ENCODE results near the gene TBX18.
A peak's percentile ranks its signal among the peaks of the same experiment; 100 is the strongest.

The TBX18 gene

DNA sequence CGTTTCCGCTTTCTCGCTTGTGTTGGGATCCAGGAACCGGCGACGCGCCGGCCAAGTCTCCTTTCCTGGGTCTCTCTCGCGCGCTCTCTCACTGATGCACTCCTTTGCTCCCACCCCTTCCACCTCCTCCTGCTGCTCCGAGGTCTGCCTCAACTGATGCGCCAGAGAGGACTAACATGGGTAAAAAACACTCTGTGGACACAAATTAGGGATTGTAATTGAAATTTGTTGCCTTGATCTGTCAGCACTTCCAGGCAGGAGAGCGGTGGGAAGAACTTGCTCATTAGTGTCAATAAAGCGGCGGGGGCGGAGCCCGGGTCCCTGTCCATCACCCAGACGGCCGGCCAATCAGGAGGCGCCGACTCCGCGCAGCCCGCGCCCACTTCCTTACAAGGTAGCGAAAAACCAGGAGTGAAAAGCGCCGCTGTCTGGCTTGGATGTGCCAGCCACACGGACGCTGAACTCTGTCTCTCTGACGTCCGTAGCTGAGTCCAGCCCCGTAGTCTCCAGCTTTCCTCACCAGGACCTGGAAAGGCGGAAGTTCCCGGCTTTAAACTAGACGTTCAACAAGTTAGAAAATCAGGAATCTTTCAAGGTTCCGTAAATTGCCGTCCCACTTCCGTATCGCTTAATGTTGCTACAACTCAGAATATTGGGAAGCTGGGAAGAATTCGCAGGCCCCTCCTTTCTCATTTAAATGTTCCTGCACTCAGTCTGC lies at the start of gene TBX18:
Gene TBX18, minus strand, starts transcription at position 267 of the 718 bp plus-strand sequence. CDS start 417 bp downstream, outside the sequence.
- H3K4me1 Mint-ChIP-seq (ENCODE audit: low read depth), result peaks cover 8% of the 10 kb centered on the region
- H3K4me3 Mint-ChIP-seq, result peak within 1 kb of the TSS; percentile 67
- H3K27ac Mint-ChIP-seq, result peak within 1 kb of the TSS; percentile 75
- no peak for DNase-seq (ENCODE audit: low spot score)
- no peaks in the 10 kb centered on the region for H3K36me3 Mint-ChIP-seq (ENCODE audit: low read depth)
- H3K27me3 Mint-ChIP-seq (ENCODE audit: low read depth), result peaks cover 71% of the 10 kb centered on the region
- H3K9me3 Mint-ChIP-seq, result peaks cover 10% of the 10 kb centered on the region

DNA sequence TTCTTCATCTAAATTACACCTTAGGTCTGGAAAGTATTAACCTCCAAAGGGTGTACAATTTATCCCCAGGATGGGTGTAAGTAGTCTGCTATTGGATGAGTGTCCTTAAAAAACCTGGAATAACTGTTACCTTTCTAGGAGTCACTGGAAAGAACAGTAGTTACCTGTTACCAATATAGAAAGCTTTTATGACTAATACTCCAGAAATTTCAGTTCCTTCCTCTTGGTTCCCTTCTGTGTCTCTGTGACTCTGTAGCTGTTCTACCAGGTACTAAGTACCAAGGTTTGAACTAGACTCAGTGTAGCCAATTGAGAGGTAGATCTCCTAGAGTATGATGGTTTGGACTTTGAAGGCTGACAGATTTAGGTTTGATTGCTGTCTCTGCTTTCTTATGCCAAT lies 47.0 kb upstream of the TBX18 start:
- Mint-ChIP-seq H3K36me3 (ENCODE audit: low read depth) (no peaks in the 10 kb centered on the region), H3K27ac (no peak overlapping the region), H3K4me1 (ENCODE audit: low read depth) (no peaks in the 10 kb centered on the region), H3K4me3 (no peak overlapping the region), H3K9me3 (no peaks in the 10 kb centered on the region), H3K27me3 (ENCODE audit: low read depth) (no peaks in the 10 kb centered on the region)
- DNase-seq (ENCODE audit: low spot score), result no peak

DNA sequence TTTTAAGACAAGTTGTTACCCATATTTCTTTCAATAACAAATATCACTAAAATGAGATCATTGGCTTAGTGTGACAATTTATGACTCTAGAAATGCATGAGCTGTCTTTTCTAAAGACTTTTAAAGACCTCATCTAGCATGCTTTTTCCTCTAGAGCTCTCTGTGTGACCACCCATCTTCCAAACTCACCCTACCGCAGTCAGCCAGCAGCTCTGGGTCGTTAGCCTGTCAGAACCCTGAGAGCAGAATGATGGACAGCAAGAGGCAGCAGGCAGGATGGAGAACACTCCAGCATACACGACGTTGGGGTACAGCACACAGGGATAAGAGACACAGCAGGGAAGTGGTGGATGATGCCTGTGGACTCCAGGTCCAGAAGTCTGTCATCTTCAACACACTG lies 45.1 kb upstream of the TBX18 start:
- no peaks in the 10 kb centered on the region for H3K27me3 Mint-ChIP-seq (ENCODE audit: low read depth)
- no peak for DNase-seq (ENCODE audit: low spot score)
- H3K36me3 Mint-ChIP-seq (ENCODE audit: low read depth), result no peaks in the 10 kb centered on the region
- no peak overlapping the region for H3K4me3 Mint-ChIP-seq
- H3K4me1 Mint-ChIP-seq (ENCODE audit: low read depth), result no peaks in the 10 kb centered on the region
- H3K27ac Mint-ChIP-seq, result no peak overlapping the region
- H3K9me3 Mint-ChIP-seq, result no peaks in the 10 kb centered on the region

DNA sequence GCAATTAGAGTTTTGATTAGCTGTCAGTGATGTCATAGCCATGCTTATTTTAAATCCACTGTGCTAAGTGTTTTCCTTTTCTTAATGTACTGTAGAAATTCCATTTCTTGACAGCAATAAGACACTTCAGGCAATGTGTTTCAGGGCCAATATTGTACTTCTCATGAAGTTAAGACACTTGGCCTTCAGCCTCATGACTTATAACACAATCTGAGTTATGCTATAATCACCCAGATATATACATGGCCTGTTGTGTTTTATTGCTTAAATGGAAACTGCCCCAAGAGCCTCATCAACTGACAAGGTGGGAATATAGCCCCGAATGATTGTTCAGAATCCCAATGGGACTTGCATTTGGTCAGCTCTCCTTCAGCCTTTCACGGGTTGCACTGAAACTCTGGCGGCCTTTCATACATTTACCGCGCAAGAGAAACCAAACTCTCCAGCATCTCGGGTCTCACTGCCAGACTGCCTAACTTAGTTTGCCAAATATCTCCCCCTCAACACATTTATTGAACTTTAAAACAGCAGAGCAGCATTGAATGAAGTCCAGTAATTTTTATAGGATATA lies 44.2 kb upstream of the TBX18 start:
- Mint-ChIP-seq H3K9me3 (no peaks in the 10 kb centered on the region), H3K36me3 (ENCODE audit: low read depth) (no peaks in the 10 kb centered on the region), H3K4me1 (ENCODE audit: low read depth) (no peaks in the 10 kb centered on the region), H3K27me3 (ENCODE audit: low read depth) (no peaks in the 10 kb centered on the region), H3K27ac (no peak overlapping the region), H3K4me3 (no peak overlapping the region)
- no peak for DNase-seq (ENCODE audit: low spot score)

DNA sequence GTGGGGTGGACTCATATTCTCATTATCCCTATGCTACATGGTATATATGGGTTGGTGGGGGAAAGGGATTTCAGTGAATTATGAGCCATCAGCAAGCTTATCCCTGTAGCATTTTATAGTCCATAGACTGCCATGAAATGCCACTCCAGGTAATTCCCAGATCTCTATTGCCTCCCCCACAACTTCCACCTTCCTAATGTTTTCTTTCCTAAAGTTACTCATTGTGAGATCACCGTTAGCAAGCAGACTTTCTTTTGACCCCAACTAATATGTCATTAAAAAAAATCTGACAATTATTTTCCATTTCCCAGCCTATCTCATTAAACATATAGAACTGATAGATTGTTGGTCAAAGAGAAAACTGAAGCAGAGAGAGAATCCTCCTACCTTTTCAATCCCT lies 40.7 kb upstream of the TBX18 start:
- Mint-ChIP-seq H3K4me3 (no peak overlapping the region), H3K9me3 (no peaks in the 10 kb centered on the region), H3K4me1 (ENCODE audit: low read depth) (no peaks in the 10 kb centered on the region), H3K27me3 (ENCODE audit: low read depth) (no peaks in the 10 kb centered on the region), H3K36me3 (ENCODE audit: low read depth) (no peaks in the 10 kb centered on the region), H3K27ac (no peak overlapping the region)
- no peak for DNase-seq (ENCODE audit: low spot score)

DNA sequence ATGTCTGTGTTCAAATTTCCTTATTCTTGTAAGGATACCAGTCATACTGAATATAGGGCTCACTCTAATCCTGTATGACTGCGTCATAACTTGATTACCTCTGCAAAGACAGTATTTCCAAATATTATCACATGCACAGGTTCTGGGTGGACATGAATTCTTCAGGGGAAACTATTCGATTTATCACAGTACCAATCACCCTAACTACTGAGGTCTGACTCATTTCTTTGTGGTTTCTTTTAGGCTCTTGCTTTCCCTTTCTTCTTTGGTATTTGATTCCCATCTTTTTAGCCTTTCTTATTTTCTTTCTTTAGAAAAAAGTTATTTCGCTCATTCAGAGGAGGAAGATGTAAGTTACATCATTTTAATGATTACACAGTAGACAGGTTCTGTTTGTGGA lies 40.3 kb upstream of the TBX18 start:
- no peaks in the 10 kb centered on the region for H3K27me3 Mint-ChIP-seq (ENCODE audit: low read depth)

DNA sequence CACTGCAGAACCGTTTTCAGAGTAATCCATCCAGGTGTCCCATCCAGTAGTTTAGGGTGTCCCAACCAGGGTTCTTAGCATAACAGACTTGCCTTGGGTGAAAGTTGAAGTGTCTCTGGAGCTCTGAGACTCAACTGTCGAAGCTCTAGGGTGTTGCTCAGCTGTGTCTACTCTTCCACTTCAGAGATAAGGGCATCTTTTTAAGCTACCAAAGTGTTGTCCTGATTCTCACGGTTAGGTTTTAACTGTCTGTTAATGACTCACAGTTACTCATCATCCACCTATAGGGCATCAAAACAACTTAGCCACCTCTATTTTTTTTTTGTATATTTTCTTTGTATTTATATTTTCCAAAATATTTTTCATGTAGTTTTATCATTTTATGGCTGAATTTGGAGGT lies 36.9 kb upstream of the TBX18 start:
- Mint-ChIP-seq H3K36me3 (ENCODE audit: low read depth) (no peaks in the 10 kb centered on the region), H3K27ac (no peak overlapping the region), H3K4me3 (no peak overlapping the region), H3K4me1 (ENCODE audit: low read depth) (no peaks in the 10 kb centered on the region), H3K9me3 (no peaks in the 10 kb centered on the region), H3K27me3 (ENCODE audit: low read depth) (no peaks in the 10 kb centered on the region)
- DNase-seq (ENCODE audit: low spot score), result no peak

More for the DNA sequence above, 40.3 kb upstream of the TBX18 start:
- H3K36me3 Mint-ChIP-seq (ENCODE audit: low read depth), result no peaks in the 10 kb centered on the region
- H3K27ac Mint-ChIP-seq, result no peak overlapping the region
- no peak for DNase-seq (ENCODE audit: low spot score)
- H3K4me1 Mint-ChIP-seq (ENCODE audit: low read depth), result no peaks in the 10 kb centered on the region
- no peak overlapping the region for H3K4me3 Mint-ChIP-seq
- no peaks in the 10 kb centered on the region for H3K9me3 Mint-ChIP-seq

DNA sequence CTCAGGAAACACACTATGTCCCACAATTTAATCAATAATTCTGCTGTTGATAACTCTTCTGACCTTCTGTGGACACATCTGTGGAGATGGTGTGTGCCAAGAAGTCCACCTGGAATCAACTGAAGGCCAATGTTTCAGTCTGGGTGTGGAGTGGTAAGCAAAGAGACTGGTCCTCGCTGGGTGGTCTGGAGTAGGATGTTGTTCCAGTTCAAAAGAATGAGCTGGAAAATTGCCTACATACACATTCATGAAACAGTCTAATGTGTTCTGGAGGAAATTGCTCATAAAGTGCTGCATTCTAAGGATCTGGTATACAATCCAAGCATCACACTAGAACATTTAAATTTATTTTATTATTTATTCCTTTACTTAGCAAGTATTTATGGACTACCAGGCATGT lies 33.9 kb upstream of the TBX18 start:
- H3K27ac Mint-ChIP-seq, result no peak overlapping the region
- H3K4me1 Mint-ChIP-seq (ENCODE audit: low read depth), result no peaks in the 10 kb centered on the region
- no peaks in the 10 kb centered on the region for H3K36me3 Mint-ChIP-seq (ENCODE audit: low read depth)
- DNase-seq (ENCODE audit: low spot score), result no peak
- no peaks in the 10 kb centered on the region for H3K27me3 Mint-ChIP-seq (ENCODE audit: low read depth)
- no peak overlapping the region for H3K4me3 Mint-ChIP-seq
- no peaks in the 10 kb centered on the region for H3K9me3 Mint-ChIP-seq

DNA sequence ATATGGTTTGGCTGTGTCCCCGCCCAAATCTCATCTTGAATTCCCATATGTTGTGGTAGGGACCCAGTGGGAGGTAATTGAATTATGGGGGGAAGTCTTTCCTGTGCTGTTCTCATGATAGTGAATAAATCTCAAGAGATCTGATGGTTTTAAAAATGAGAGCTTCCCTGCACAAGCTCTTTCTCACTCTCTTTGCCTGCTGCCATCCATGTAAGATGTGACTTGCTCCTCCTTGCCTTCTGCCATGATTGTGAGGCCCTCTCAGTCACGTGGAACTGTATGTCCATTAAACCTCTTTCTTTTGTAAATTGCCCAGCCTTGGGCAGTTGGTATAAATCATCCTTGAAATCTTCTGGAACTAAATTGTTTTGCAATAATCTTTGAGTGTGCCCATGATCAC lies 31.9 kb upstream of the TBX18 start:
- H3K4me1 Mint-ChIP-seq (ENCODE audit: low read depth), result no peaks in the 10 kb centered on the region
- no peak overlapping the region for H3K27ac Mint-ChIP-seq
- no peaks in the 10 kb centered on the region for H3K36me3 Mint-ChIP-seq (ENCODE audit: low read depth)
- DNase-seq (ENCODE audit: low spot score), result no peak
- no peak overlapping the region for H3K4me3 Mint-ChIP-seq
- H3K9me3 Mint-ChIP-seq, result no peaks in the 10 kb centered on the region
- no peaks in the 10 kb centered on the region for H3K27me3 Mint-ChIP-seq (ENCODE audit: low read depth)

DNA sequence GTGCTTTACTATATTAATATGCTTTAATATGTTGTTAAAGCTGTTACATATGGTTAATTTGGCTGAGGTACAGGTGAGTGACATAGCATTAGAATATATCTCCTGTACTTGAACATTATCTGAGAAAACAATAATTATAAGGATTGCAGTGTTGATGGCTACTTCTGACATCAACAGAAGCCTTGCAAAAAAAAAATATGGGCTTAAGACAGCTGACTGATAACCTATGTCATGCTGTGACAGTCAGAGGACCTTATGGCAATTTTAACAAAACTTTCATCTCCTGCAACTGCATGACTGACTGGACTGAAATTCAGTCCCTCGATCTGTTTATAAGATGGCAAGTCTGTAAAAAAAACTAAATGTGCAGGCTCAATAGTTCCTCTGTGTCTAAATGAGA lies 27.5 kb upstream of the TBX18 start:
- no peaks in the 10 kb centered on the region for H3K9me3 Mint-ChIP-seq
- H3K4me3 Mint-ChIP-seq, result no peak overlapping the region
- H3K27me3 Mint-ChIP-seq (ENCODE audit: low read depth), result no peaks in the 10 kb centered on the region
- no peak for DNase-seq (ENCODE audit: low spot score)
- no peaks in the 10 kb centered on the region for H3K4me1 Mint-ChIP-seq (ENCODE audit: low read depth)
- no peak overlapping the region for H3K27ac Mint-ChIP-seq
- no peaks in the 10 kb centered on the region for H3K36me3 Mint-ChIP-seq (ENCODE audit: low read depth)

DNA sequence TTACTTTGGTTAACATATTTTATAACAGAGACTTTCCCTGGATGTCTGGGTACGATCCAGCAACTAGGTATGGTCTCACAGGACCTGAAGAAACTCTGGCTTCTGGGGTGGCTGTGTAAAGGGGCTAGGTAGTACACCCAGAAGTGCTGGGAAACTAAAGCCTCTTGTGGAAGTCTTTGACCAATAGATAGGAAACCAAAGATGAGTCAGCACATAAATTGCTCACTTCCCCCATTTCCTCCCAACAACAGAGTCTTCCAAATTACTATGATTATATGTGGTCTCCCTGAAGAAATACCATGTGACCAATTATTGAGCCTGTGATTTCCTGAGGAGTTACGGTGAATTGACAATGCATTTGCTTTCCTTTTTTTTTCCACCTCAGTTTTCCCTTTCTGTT lies 26.8 kb upstream of the TBX18 start:
- no peaks in the 10 kb centered on the region for H3K4me1 Mint-ChIP-seq (ENCODE audit: low read depth)
- H3K4me3 Mint-ChIP-seq, result no peak overlapping the region
- no peak overlapping the region for H3K27ac Mint-ChIP-seq
- no peaks in the 10 kb centered on the region for H3K9me3 Mint-ChIP-seq
- no peaks in the 10 kb centered on the region for H3K27me3 Mint-ChIP-seq (ENCODE audit: low read depth)
- no peak for DNase-seq (ENCODE audit: low spot score)
- no peaks in the 10 kb centered on the region for H3K36me3 Mint-ChIP-seq (ENCODE audit: low read depth)

DNA sequence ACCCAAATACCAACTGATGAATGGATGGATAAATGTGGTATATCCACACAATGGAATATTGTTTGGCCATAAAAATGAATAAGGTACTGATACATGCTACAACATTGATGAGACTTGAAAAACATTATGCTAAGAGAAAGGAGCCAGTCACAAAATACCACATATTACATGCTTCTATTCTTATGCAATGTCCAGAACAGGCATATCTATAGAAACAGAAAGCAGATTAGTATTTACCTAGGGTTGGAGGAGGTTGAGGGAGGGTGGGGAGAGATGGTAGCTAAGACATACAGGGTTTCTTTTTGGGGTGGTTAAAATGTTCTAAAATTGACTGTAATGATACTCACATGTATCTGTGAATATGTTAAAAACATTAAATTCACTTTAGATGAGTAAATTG lies 24.8 kb upstream of the TBX18 start:
- no peaks in the 10 kb centered on the region for H3K36me3 Mint-ChIP-seq (ENCODE audit: low read depth)
- no peaks in the 10 kb centered on the region for H3K9me3 Mint-ChIP-seq
- no peak overlapping the region for H3K27ac Mint-ChIP-seq
- no peaks in the 10 kb centered on the region for H3K4me1 Mint-ChIP-seq (ENCODE audit: low read depth)
- no peak for DNase-seq (ENCODE audit: low spot score)
- no peaks in the 10 kb centered on the region for H3K27me3 Mint-ChIP-seq (ENCODE audit: low read depth)
- no peak overlapping the region for H3K4me3 Mint-ChIP-seq

DNA sequence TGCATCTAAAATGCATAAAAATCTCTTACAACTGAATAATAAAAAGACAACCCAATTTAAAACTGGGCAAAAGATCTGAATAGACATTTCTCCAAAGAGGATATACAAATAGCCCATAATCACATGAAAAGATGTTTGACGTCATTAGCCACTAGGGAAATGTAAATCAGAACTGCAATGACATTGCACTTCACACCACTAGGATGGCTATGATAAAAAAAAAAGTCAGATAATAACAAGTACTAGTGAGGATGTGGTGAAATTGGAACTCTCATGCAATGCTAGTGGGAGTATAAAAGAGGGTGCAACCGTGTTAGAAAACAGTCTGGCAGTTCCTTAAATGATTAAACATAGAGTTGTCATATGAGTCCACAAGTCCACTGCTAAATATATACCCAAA lies 24.3 kb upstream of the TBX18 start:
- no peak for DNase-seq (ENCODE audit: low spot score)
- Mint-ChIP-seq H3K4me1 (ENCODE audit: low read depth) (no peaks in the 10 kb centered on the region), H3K27me3 (ENCODE audit: low read depth) (no peaks in the 10 kb centered on the region), H3K9me3 (no peaks in the 10 kb centered on the region), H3K27ac (no peak overlapping the region), H3K4me3 (no peak overlapping the region), H3K36me3 (ENCODE audit: low read depth) (no peaks in the 10 kb centered on the region)

DNA sequence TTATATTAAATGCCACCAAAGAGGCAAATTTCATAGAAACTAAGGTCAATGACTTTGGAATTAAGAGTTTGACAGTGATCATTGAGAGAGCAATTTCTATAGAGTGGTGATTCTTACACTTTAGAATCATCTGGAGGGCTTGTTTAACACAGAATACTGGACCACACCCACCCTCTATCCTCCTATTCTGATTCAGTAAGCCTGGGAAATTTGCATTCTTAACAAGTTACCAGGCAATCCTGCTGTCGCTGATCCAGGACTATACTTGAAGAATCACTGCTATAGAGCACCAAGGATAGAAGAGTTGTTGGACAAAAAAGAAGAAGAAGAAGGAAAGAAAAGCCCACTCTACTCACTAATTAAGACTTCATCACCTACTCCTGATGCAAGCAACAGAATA lies 21.3 kb upstream of the TBX18 start:
- no peaks in the 10 kb centered on the region for H3K9me3 Mint-ChIP-seq
- no peaks in the 10 kb centered on the region for H3K36me3 Mint-ChIP-seq (ENCODE audit: low read depth)
- H3K27me3 Mint-ChIP-seq (ENCODE audit: low read depth), result peaks cover 2% of the 10 kb centered on the region
- H3K4me3 Mint-ChIP-seq, result no peak overlapping the region
- H3K4me1 Mint-ChIP-seq (ENCODE audit: low read depth), result no peaks in the 10 kb centered on the region
- no peak overlapping the region for H3K27ac Mint-ChIP-seq
- DNase-seq (ENCODE audit: low spot score), result no peak

DNA sequence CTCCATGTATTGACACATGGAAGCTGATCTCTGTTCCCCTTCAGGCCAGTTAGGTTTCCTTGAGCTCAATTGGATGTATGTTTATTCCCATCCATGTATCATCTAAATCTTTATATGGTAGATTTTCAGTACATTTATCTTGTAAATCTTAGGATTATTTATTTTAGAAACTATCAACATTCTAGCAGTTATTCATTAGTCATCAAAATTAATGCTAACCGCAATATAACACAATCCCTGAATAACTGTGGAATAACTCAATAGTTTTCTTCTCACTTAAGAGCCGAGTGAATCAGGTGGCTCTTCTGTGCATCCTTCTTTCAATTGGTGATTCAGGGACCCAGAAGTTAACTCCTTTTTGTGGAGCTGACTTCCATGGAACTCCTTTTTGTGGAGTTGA lies 15.5 kb upstream of the TBX18 start:
- peaks cover 30% of the 10 kb centered on the region for H3K27me3 Mint-ChIP-seq (ENCODE audit: low read depth)
- no peak overlapping the region for H3K4me3 Mint-ChIP-seq

More for the DNA sequence above, 15.5 kb upstream of the TBX18 start:
- Mint-ChIP-seq H3K4me1 (ENCODE audit: low read depth) (no peaks in the 10 kb centered on the region), H3K27ac (no peak overlapping the region), H3K36me3 (ENCODE audit: low read depth) (no peaks in the 10 kb centered on the region), H3K9me3 (no peaks in the 10 kb centered on the region)
- no peak for DNase-seq (ENCODE audit: low spot score)

Measured in T-helper 2 cell treated with Interferon-gamma antibody and Interleukin-4, amounts not matched to agents 5 μg/mL and 100 μg/mL, for 36 hours (primary cell).